HUES6 (cell line): ENCODE results near the gene ZNF256.
"Not testable (repeated sequence)": the region's sequence is repeated elsewhere in the genome, so short reads cannot be mapped to it uniquely, and the experiment has no call there.

Source experiments
- H3K27ac ChIP-seq: 2 replicates; pipeline ENCODE4 v1.7.0; 2013; ENCODE audit warnings: low read depth, mild to moderate bottlenecking, low read length, inconsistent platforms
- H3K27me3 ChIP-seq: 2 replicates; pipeline ENCODE4 v1.6.1; 2013; ENCODE audit warnings: low read length; ENCODE audit not compliant: control insufficient read depth, insufficient read depth
- H3K36me3 ChIP-seq: 2 replicates; pipeline ENCODE4 v1.6.1; 2013; ENCODE audit warnings: low read length; ENCODE audit not compliant: control insufficient read depth, insufficient read depth
- H3K4me1 ChIP-seq: 2 replicates; pipeline ENCODE4 v1.6.1; 2013; ENCODE audit warnings: low read length; ENCODE audit not compliant: control insufficient read depth, insufficient read depth
- H3K4me3 ChIP-seq: 2 replicates; pipeline ENCODE4 v1.5.1; 2013; ENCODE audit warnings: low read depth, low read length
- H3K9ac ChIP-seq: one replicate; pipeline ENCODE4 v1.6.1; 2013; ENCODE audit warnings: mild to moderate bottlenecking, low read length
- H3K9me3 ChIP-seq: 2 replicates; pipeline ENCODE4 v1.6.1; 2013; ENCODE audit warnings: low read depth, low read length; ENCODE audit not compliant: control insufficient read depth, insufficient read depth

ZNF256 gene

GRCh38 chr19:57941593-57941992, 5.9 kb downstream of the ZNF256 start:
- H3K4me3 ChIP-seq, result no peak overlapping the region
- no peak overlapping the region for H3K9ac ChIP-seq
- no peaks in the 10 kb centered on the region for H3K27me3 ChIP-seq
- H3K4me1 ChIP-seq, result 0 out of 2 replicates have a peak, but pooled peaks cover 4% of the 10 kb centered on the region
- H3K9me3 ChIP-seq, result peaks cover 42% of the 10 kb centered on the region
- no peak overlapping the region for H3K27ac ChIP-seq
- H3K36me3 ChIP-seq, result peaks cover 48% of the 10 kb centered on the region

GRCh38 chr19:57935731-57936130, 11.8 kb downstream of the ZNF256 start:
- H3K4me1 ChIP-seq, result no peaks in the 10 kb centered on the region
- H3K27me3 ChIP-seq, result no peaks in the 10 kb centered on the region
- H3K36me3 ChIP-seq, result peaks cover 36% of the 10 kb centered on the region
- H3K4me3 ChIP-seq, result peak overlapping the region; percentile 83; the same call in 1 of the 2 replicates
- H3K9me3 ChIP-seq, result peaks cover 21% of the 10 kb centered on the region; the same call in 1 of the 2 replicates
- H3K27ac ChIP-seq, result no peak overlapping the region
- no peak overlapping the region for H3K9ac ChIP-seq

GRCh38 chr19:57934820-57935665, 12.5 kb downstream of the ZNF256 start, which contains the start of gene ZNF418:
TSS of gene ZNF418 (minus strand) at chr19:57935402. CDS start at chr19:57933822, 1,580 bp downstream.
- peaks cover 26% of the 10 kb centered on the region for H3K9me3 ChIP-seq

GRCh38 chr19:57927587-57927986, 19.9 kb downstream of the ZNF256 start:
- Histone ChIP-seq H3K9me3 (peaks cover 69% of the 10 kb centered on the region), H3K4me3 (no peak overlapping the region), H3K27ac (no peak overlapping the region), H3K27me3 (no peaks in the 10 kb centered on the region), H3K36me3 (peaks cover 82% of the 10 kb centered on the region), H3K9ac (no peak overlapping the region), H3K4me1 (no peaks in the 10 kb centered on the region)

More at GRCh38 chr19:57934820-57935665, 12.5 kb downstream of the ZNF256 start, which contains the start of gene ZNF418:
- Histone ChIP-seq H3K27me3 (no peaks in the 10 kb centered on the region), H3K36me3 (peaks cover 36% of the 10 kb centered on the region), H3K27ac (peak within 1 kb of the TSS; percentile 46), H3K9ac (peak within 1 kb of the TSS; percentile 89), H3K4me1 (no peaks in the 10 kb centered on the region), H3K4me3 (peak within 1 kb of the TSS; percentile 83)

- Histone ChIP-seq H3K9ac (peak within 1 kb of the TSS; percentile 88), H3K36me3 (peaks cover 55% of the 10 kb centered on the region), H3K4me3 (peak within 1 kb of the TSS; percentile 88), H3K27ac (peak within 1 kb of the TSS; percentile 76)
- not testable (repeated sequence) for H3K4me1 ChIP-seq, H3K27me3 ChIP-seq, H3K9me3 ChIP-seq
These were observed 31.1 kb downstream of the ZNF256 start, which contains the start of gene ZNF417 for GRCh38 chr19:57916168-57916995. TSS of gene ZNF417 (minus strand) at chr19:57916592. CDS start at chr19:57916411, 181 bp downstream.

- H3K27ac ChIP-seq, result no peak overlapping the region
- no peaks in the 10 kb centered on the region for H3K9me3 ChIP-seq
- H3K36me3 ChIP-seq, result peaks cover 53% of the 10 kb centered on the region
- no peak overlapping the region for H3K9ac ChIP-seq
- no peaks in the 10 kb centered on the region for H3K27me3 ChIP-seq
- no peak overlapping the region for H3K4me3 ChIP-seq
- H3K4me1 ChIP-seq, result no peaks in the 10 kb centered on the region
These were observed 33.0 kb downstream of the ZNF256 start for GRCh38 chr19:57914531-57914930.

- H3K9me3 ChIP-seq, result peaks cover 6% of the 10 kb centered on the region; the same call in 1 of the 2 replicates
- H3K4me1 ChIP-seq, result no peaks in the 10 kb centered on the region
- no peak overlapping the region for H3K9ac ChIP-seq
- no peak overlapping the region for H3K27ac ChIP-seq
- H3K36me3 ChIP-seq, result peaks cover 50% of the 10 kb centered on the region
- H3K27me3 ChIP-seq, result no peaks in the 10 kb centered on the region
- no peak overlapping the region for H3K4me3 ChIP-seq
These were observed 40.1 kb downstream of the ZNF256 start for GRCh38 chr19:57907394-57907793.

GRCh38 chr19:57905258-57905657, 42.2 kb downstream of the ZNF256 start:
- Histone ChIP-seq H3K27ac (no peak overlapping the region), H3K27me3 (no peaks in the 10 kb centered on the region), H3K36me3 (peaks cover 29% of the 10 kb centered on the region)

GRCh38 chr19:57903618-57904184, 43.8 kb downstream of the ZNF256 start:
- Histone ChIP-seq H3K36me3 (peaks cover 19% of the 10 kb centered on the region), H3K4me3 (no peak overlapping the region), H3K9ac (no peak overlapping the region), H3K4me1 (no peaks in the 10 kb centered on the region), H3K9me3 (peaks cover 6% of the 10 kb centered on the region; the same call in 1 of the 2 replicates), H3K27ac (no peak overlapping the region), H3K27me3 (no peaks in the 10 kb centered on the region)

More at GRCh38 chr19:57905258-57905657, 42.2 kb downstream of the ZNF256 start:
- H3K9me3 ChIP-seq, result peaks cover 6% of the 10 kb centered on the region; the same call in 1 of the 2 replicates
- H3K4me1 ChIP-seq, result no peaks in the 10 kb centered on the region
- H3K9ac ChIP-seq, result no peak overlapping the region
- no peak overlapping the region for H3K4me3 ChIP-seq

GRCh38 chr19:57900311-57900710, 47.2 kb downstream of the ZNF256 start:
- Histone ChIP-seq H3K4me3 (no peak overlapping the region), H3K27ac (no peak overlapping the region), H3K9ac (no peak overlapping the region), H3K9me3 (peaks cover 6% of the 10 kb centered on the region; the same call in 1 of the 2 replicates), H3K4me1 (no peaks in the 10 kb centered on the region), H3K27me3 (no peaks in the 10 kb centered on the region), H3K36me3 (no peaks in the 10 kb centered on the region; the same call in 1 of the 2 replicates)
